ENCODE measurements around the gene NTN3. TPM values are rescaled to one million over a fixed set of nuclear protein-coding genes. Genes with fewer than 3 reads are reported as not detected.

NTN3 gene
- total RNA-seq, 3 donors from 2014 or later (not counting 1 experiment from before 2014, with no cell fraction given), result not detected

- Histone ChIP-seq H3K4me3 (ENCODE audit: low read length) (no peak overlapping the region), H3K36me3 (ENCODE audit: control insufficient read depth, insufficient read depth, low read length) (no peaks in the 10 kb centered on the region), H3K27ac (ENCODE audit: low read length) (no peak overlapping the region), H3K4me1 (ENCODE audit: control insufficient read depth, insufficient read depth, low read length) (peaks cover 23% of the 10 kb centered on the region), H3K27me3 (ENCODE audit: control insufficient read depth, insufficient read depth, low read length) (peaks cover 24% of the 10 kb centered on the region), H3K9me3 (ENCODE audit: control insufficient read depth, insufficient read depth, low read length) (no peaks in the 10 kb centered on the region)
- WGBS (ENCODE audit: insufficient coverage), result 78% methylated on average over 12 of the region's 12 CpGs
- TF ChIP-seq CTCF (IDR thresholded peaks at IDR 0.05), result no peak
- Mint-ChIP-seq H3K36me3 (no peaks in the 10 kb centered on the region), H3K9me3 (no peaks in the 10 kb centered on the region), H3K27me3 (ENCODE audit: low read depth in 2 of 2) (peaks cover 12 to 14% of the 10 kb centered on the region in 2 donors), H3K27ac (no peak overlapping the region), H3K4me3 (no peak overlapping the region), H3K4me1 (peaks cover 0 to 17% of the 10 kb centered on the region in 2 donors)
- intact Hi-C loops (cut with micrococcal nuclease), result no loop called here
- DNase-seq (no peak), ATAC-seq (no peak)
Observed at GRCh38 chr16:2465653-2466415, 5.3 kb upstream of the NTN3 start.

GRCh38 chr16:2466667-2467527, 4.2 kb upstream of the NTN3 start:
- Histone ChIP-seq H3K4me3 (ENCODE audit: low read length) (no peak overlapping the region), H3K4me1 (ENCODE audit: control insufficient read depth, insufficient read depth, low read length) (peaks cover 25% of the 10 kb centered on the region), H3K27me3 (ENCODE audit: control insufficient read depth, insufficient read depth, low read length) (peaks cover 25% of the 10 kb centered on the region), H3K27ac (ENCODE audit: low read length) (no peak overlapping the region), H3K9me3 (ENCODE audit: control insufficient read depth, insufficient read depth, low read length) (no peaks in the 10 kb centered on the region), H3K36me3 (ENCODE audit: control insufficient read depth, insufficient read depth, low read length) (no peaks in the 10 kb centered on the region)
- H3K4me1 Mint-ChIP-seq, result peaks cover 0 to 17% of the 10 kb centered on the region in 2 donors
- H3K4me3 Mint-ChIP-seq, result no peak overlapping the region
- H3K27me3 Mint-ChIP-seq (ENCODE audit: low read depth in 2 of 2), result peaks cover 12 to 14% of the 10 kb centered on the region in 2 donors
- intact Hi-C loops (cut with micrococcal nuclease), result no loop called here
- ATAC-seq, result peak in 1 of 3 donors; percentile 5
- H3K27ac Mint-ChIP-seq, result no peak overlapping the region
- TF ChIP-seq CTCF (IDR thresholded peaks at IDR 0.05), result no peak
- DNase-seq, result no peak
- H3K9me3 Mint-ChIP-seq, result no peaks in the 10 kb centered on the region
- H3K36me3 Mint-ChIP-seq, result no peaks in the 10 kb centered on the region
- 46% methylated on average over 29 of the region's 29 CpGs for WGBS (ENCODE audit: insufficient coverage)

- H3K4me1 Mint-ChIP-seq, result peaks cover 0 to 17% of the 10 kb centered on the region in 2 donors
- no peak for TF ChIP-seq CTCF (IDR thresholded peaks at IDR 0.05)
- no peak overlapping the region for H3K4me3 Mint-ChIP-seq
- intact Hi-C loops (cut with micrococcal nuclease), result no loop called here
- DNase-seq (no peak), ATAC-seq (peak; percentile 28 to 57 (median 55))
- WGBS (ENCODE audit: insufficient coverage), result 1% methylated on average over 80 of the region's 80 CpGs
- H3K4me1 ChIP-seq (ENCODE audit: control insufficient read depth, insufficient read depth, low read length), result peaks cover 27% of the 10 kb centered on the region
- no peaks in the 10 kb centered on the region for H3K36me3 ChIP-seq (ENCODE audit: control insufficient read depth, insufficient read depth, low read length)
- no peak overlapping the region for H3K27ac Mint-ChIP-seq
- H3K27me3 ChIP-seq (ENCODE audit: control insufficient read depth, insufficient read depth, low read length), result peaks cover 33% of the 10 kb centered on the region
- H3K36me3 Mint-ChIP-seq, result no peaks in the 10 kb centered on the region
- no peak overlapping the region for H3K4me3 ChIP-seq (ENCODE audit: low read length)
- H3K27me3 Mint-ChIP-seq (ENCODE audit: low read depth in 2 of 2), result peaks cover 12 to 14% of the 10 kb centered on the region in 2 donors
- no peaks in the 10 kb centered on the region for H3K9me3 Mint-ChIP-seq
- H3K27ac ChIP-seq (ENCODE audit: low read length), result no peak overlapping the region
- H3K9me3 ChIP-seq (ENCODE audit: control insufficient read depth, insufficient read depth, low read length), result no peaks in the 10 kb centered on the region
Observed at GRCh38 chr16:2467528-2468232, 3.4 kb upstream of the NTN3 start.
